Gastrocnemius medialis (tissue), 4 donors: ENCODE data around the gene DNASE1L1.

Experiments
- POLR2A ChIP-seq, 2 donors: fragments of 450-650 bp; IDR thresholded peaks; one replicate each; pipeline ENCODE4 v1.6.1; 2017; ENCODE audit warnings: antibody characterized with exemption in 2 of 2, mild to moderate bottlenecking in 2 of 2, moderate library complexity in 2 of 2
- TF ChIP-seq, protein P1 (sequence below), 5 experiments: fragments of 450-650 bp in 3 of 5; fragments of 200-600 bp in 2 of 5; sonication (generic) in 2 of 5; IDR thresholded peaks in 4 of 5; conservative IDR thresholded peaks in 1 of 5; 1 replicate in 4 of 5; 2 replicates in 1 of 5; pipeline ENCODE4 v1.5.1; 2016 to 2019; ENCODE audit warnings: antibody characterized with exemption in 5 of 5, mild to moderate bottlenecking in 3 of 5, moderate library complexity in 3 of 5

DNA sequence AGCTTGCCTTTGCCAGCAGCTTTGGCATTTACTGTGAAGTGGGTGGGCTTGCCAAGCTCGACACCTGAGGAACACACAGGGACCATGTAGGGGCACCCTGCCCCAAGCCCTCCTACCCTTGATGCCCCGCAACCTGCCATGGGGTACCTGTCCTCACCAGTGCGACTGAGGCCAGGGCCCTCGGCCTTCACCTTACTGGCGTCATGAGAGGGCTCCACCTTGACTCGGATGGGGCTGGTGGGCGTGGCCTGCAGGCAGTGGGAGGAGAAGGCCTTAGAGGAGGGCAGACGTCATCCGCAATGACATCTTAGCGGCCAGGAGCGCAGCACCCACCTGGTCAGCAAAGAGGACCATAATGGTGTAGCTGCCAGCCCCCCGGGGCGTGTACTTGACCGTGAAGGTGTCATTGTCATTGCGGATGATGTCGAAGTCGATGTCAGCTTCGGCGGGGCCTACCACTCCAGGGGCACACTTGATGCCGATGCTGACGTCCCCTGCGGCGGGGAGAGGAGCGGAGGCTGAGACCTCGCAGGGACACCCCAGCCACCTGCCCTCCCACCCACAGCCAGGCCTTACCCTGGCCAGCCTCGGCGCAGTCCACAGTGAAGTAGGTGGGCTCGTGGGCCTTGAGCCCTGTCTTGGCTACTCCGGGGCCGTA, 46.8 kb downstream of the DNASE1L1 start:
- TF ChIP-seq, protein P1, sequence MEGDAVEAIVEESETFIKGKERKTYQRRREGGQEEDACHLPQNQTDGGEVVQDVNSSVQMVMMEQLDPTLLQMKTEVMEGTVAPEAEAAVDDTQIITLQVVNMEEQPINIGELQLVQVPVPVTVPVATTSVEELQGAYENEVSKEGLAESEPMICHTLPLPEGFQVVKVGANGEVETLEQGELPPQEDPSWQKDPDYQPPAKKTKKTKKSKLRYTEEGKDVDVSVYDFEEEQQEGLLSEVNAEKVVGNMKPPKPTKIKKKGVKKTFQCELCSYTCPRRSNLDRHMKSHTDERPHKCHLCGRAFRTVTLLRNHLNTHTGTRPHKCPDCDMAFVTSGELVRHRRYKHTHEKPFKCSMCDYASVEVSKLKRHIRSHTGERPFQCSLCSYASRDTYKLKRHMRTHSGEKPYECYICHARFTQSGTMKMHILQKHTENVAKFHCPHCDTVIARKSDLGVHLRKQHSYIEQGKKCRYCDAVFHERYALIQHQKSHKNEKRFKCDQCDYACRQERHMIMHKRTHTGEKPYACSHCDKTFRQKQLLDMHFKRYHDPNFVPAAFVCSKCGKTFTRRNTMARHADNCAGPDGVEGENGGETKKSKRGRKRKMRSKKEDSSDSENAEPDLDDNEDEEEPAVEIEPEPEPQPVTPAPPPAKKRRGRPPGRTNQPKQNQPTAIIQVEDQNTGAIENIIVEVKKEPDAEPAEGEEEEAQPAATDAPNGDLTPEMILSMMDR (IDR thresholded peaks at IDR 0.05 in 4 of 5, conservative IDR thresholded peaks at IDR 0.05 in 1 of 5) = no peak
- TF ChIP-seq POLR2A (IDR thresholded peaks at IDR 0.05) = no peak
